Raji (cell line): ENCODE data around the gene DCTN2.

Experiments used
- POLR2A ChIP-seq: IDR thresholded peaks from 2 replicates; pipeline ENCODE4 v1.6.1; 2011; ENCODE audit warnings: low read depth, low read length, control low read depth; ENCODE audit not compliant: insufficient read depth

Gene DCTN2

GRCh38 chr12:57524814-57525614, 22.0 kb downstream of the DCTN2 start:
- no peak for TF ChIP-seq POLR2A

- TF ChIP-seq POLR2A = 0 out of 2 replicates have a peak, but pooled peaks have one; percentile 10
These were observed 23.0 kb downstream of the DCTN2 start for GRCh38 chr12:57523706-57524614.

GRCh38 chr12:57522887-57523705, 23.9 kb downstream of the DCTN2 start:
- peak; percentile 1 for TF ChIP-seq POLR2A

- TF ChIP-seq POLR2A = peak; percentile 67
These were observed 24.7 kb downstream of the DCTN2 start, which contains the start of gene MBD6 for GRCh38 chr12:57522011-57522886. Gene MBD6, plus strand, starts transcription at chr12:57522824. Its CDS starts 1,480 bp downstream, at chr12:57524304.

GRCh38 chr12:57521525-57522010, 25.4 kb downstream of the DCTN2 start:
- TF ChIP-seq POLR2A = no peak

GRCh38 chr12:57520053-57520818, 26.8 kb downstream of the DCTN2 start, which contains the start of gene DDIT3:
Gene DDIT3, minus strand, starts transcription at chr12:57520514. Its CDS starts 3,108 bp downstream, at chr12:57517406.
- peak; percentile 99 for TF ChIP-seq POLR2A

GRCh38 chr12:57519796-57520052, 27.3 kb downstream of the DCTN2 start:
- TF ChIP-seq POLR2A = no peak

GRCh38 chr12:57518920-57519795, 27.8 kb downstream of the DCTN2 start:
- TF ChIP-seq POLR2A = no peak

- no peak for TF ChIP-seq POLR2A
These were observed 28.6 kb downstream of the DCTN2 start for GRCh38 chr12:57518176-57518919.

GRCh38 chr12:57517187-57517586, 29.8 kb downstream of the DCTN2 start:
- TF ChIP-seq POLR2A = no peak

- TF ChIP-seq POLR2A = no peak
These were observed 30.3 kb downstream of the DCTN2 start for GRCh38 chr12:57516617-57517153.
